ES-I3 (cell line): ENCODE data around the gene ANO6.

Experiments
- H3K36me3 ChIP-seq: 2 replicates; pipeline ENCODE4 v1.6.1; 2013; ENCODE audit warnings: mild to moderate bottlenecking, low read length, control low read depth, moderate library complexity; ENCODE audit not compliant: insufficient read depth
- H3K4me1 ChIP-seq: 2 replicates; pipeline ENCODE4 v1.6.1; 2013; ENCODE audit warnings: mild to moderate bottlenecking, control low read depth, low read length; ENCODE audit not compliant: insufficient read depth
- H3K9ac ChIP-seq: 2 replicates; pipeline ENCODE4 v1.6.1; 2013; ENCODE audit warnings: low read depth, mild to moderate bottlenecking, low read length, moderate library complexity
- H3K9me3 ChIP-seq: 2 replicates; pipeline ENCODE4 v1.6.1; 2013; ENCODE audit warnings: mild to moderate bottlenecking, low read length, moderate library complexity; ENCODE audit not compliant: control insufficient read depth, insufficient read depth

Gene ANO6

DNA sequence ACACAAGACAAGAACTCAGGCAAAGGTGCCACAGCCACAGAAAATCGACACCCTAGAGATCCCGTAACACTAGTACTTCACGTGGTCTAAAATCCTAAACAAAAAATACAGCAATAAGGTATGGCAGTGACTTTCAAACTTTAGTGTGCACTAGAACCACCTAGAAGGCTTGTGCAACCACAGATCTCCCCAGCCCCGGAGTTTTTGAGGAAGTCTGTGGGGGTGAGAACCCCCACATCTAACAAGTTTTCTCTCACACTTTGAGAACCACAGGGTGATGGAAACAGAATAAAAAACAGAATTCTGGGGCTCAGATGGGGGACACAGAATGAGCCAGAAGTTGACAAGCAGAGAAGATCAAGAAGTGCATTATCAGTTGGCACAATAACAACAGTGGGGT, 254.0 kb downstream of the ANO6 start:
- Histone ChIP-seq H3K36me3 (no peaks in the 10 kb centered on the region), H3K4me1 (no peaks in the 10 kb centered on the region), H3K9ac (no peak overlapping the region), H3K9me3 (peaks cover 18% of the 10 kb centered on the region)

DNA sequence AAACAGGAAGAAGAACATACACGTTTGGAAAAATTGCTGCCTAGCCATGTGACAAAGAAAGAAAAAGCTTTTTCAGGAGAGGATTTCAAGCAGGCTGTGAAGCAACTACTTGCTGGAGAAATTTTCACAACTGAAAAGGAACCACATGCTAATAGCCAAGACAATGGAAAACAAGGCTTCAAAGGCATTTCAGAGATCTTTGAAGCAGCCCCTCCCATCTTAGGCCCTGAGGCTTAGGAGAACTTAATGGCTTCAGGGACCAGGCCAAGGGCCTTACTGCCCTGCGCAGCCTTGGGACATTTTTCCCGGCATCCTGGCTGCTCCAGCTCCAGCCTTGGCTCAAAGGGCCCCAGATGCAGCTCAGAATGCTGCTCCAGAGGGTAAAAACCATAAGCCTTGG, 257.7 kb downstream of the ANO6 start:
- no peaks in the 10 kb centered on the region for H3K36me3 ChIP-seq
- H3K9ac ChIP-seq, result no peak overlapping the region
- H3K9me3 ChIP-seq, result peaks cover 15% of the 10 kb centered on the region
- no peaks in the 10 kb centered on the region for H3K4me1 ChIP-seq

DNA sequence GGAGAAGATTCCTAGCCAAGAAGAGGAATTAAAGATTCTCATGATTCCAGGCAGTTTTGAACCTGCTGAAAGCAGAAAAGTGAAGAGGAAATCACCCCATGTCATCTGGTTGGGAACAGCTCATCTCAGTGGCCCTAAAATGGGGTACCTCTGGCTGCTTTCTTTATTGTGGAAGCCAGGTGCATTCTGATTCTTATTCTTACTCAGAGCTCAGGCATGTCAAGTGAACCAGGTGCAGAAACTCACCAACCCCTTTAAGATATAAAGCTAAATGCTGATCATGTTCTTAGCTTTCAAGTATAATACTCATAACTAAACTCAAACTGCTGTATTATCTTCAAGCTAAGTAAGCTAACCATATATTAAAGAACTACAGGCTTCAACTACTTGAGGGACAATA, 259.7 kb downstream of the ANO6 start:
- H3K9ac ChIP-seq, result no peak overlapping the region
- peaks cover 15% of the 10 kb centered on the region for H3K9me3 ChIP-seq
- no peaks in the 10 kb centered on the region for H3K4me1 ChIP-seq
- H3K36me3 ChIP-seq, result no peaks in the 10 kb centered on the region

DNA sequence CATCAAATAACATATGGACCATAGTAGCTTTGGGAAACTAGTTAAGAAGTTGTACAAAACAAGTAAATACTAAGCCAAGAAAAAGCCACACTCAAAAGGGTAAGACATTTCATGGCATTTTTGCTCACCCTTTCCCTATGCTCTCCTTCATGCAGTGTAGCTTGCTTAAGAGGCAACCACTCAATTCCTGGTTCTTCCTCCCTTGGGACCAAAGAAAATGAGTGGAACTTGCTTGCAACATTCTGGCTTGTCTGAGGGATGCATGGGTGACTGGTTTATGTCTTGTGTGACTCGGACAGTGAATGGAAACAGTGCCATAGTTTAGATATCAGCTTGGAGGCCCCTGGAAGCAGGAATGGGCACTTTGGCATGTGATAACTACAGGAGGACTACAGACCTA, 261.6 kb downstream of the ANO6 start:
- Histone ChIP-seq H3K9me3 (peaks cover 13% of the 10 kb centered on the region), H3K36me3 (no peaks in the 10 kb centered on the region), H3K9ac (no peak overlapping the region), H3K4me1 (no peaks in the 10 kb centered on the region)

DNA sequence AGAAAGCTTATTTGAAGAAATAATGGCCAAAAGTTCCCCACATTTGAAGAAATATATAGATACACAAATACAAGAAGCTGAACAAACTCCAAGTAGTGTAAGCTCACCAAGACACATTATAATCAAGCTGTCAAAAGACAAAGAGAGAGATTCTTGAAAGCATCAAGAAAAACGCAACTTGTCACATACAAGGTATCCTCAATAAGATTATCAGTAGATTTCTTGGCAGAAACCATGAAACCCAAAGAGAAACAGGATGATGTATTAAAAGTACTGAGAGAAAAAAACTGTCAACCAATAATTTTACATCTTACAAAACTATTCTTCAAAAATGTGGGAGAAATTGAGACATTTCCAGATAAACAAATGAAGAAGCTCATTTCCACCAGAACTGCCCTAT, 263.0 kb downstream of the ANO6 start:
- Histone ChIP-seq H3K4me1 (no peaks in the 10 kb centered on the region), H3K36me3 (no peaks in the 10 kb centered on the region), H3K9ac (no peak overlapping the region), H3K9me3 (peaks cover 4% of the 10 kb centered on the region; the same call in 1 of the 2 replicates)

DNA sequence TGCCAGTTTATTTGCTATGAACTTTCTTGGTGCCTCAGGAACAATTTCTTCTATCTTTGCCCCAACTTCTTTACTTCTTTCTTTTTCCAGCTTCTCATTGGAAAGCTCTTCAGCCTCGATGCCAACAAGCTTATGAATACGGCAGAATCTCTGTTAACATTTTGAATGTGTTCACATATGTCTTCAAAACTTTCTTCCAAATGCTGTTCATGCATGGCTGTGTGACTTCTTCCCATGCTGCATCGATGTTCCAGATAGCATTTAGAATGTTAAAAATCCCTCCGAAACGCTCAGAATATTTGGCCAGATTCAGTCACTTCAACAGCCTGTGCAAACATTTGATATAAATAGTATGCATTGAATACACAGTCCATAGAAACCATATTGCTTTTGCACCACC, 265.9 kb downstream of the ANO6 start:
- Histone ChIP-seq H3K9ac (no peak overlapping the region), H3K4me1 (no peaks in the 10 kb centered on the region), H3K9me3 (no peaks in the 10 kb centered on the region; the same call in 1 of the 2 replicates), H3K36me3 (no peaks in the 10 kb centered on the region)

DNA sequence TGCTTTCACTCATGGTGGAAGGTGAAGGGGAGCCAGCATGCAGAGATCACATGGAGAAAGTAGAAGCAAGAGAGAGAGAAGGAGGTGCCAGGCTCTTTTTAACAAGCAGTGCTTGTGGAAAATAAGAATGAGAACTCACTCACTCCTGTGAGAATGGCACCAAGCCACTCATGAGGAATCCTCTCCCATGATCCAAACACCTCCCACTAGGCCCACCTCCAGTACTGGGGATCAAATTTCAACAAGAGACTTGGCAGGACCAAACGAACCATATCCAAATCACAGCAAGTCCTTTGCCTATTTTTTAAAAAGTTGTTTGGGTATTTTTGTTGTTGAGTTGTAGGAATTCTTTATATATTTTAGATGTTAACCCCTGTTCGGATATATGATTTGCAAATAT, 267.7 kb downstream of the ANO6 start:
- H3K9ac ChIP-seq, result no peak overlapping the region
- 0 out of 2 replicates have a peak, but pooled peaks cover 8% of the 10 kb centered on the region for H3K4me1 ChIP-seq
- H3K9me3 ChIP-seq, result no peaks in the 10 kb centered on the region; the same call in 1 of the 2 replicates
- H3K36me3 ChIP-seq, result no peaks in the 10 kb centered on the region
